ENCODE results near the gene DCDC1. TPM values are rescaled to one million over a fixed set of nuclear protein-coding genes. Genes with fewer than 3 reads are reported as not detected.

DCDC1 gene
- polyA plus RNA-seq, 2 donors: 0.02 TPM; not detected in 1

DNA sequence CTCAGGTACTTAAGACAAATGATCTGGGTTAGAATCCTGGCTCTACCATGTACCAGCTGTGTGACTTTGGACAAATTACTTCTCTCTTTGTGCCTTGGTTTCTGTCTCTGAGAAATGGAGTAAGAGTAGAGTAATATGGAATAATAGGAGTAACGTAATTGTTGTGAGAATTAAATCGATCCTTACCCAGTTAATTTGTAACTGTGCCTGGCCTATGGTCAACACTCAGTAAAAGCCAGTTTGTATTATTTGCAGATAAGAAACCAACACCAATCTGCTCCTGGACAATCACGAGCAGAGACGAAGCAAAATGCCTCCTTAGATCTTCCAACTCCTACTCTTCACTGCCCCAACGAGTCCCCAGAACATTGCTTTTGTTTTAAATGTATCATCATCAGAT lies 266.7 kb downstream of the DCDC1 start:
- Histone ChIP-seq H3K4me1 (ENCODE audit: control insufficient read depth in 2 of 2, insufficient read depth in 2 of 2, low read length in 1 of 2) (no peaks in the 10 kb centered on the region), H3K4me3 (ENCODE audit: low read depth in 1 of 2, low read length in 2 of 2) (no peak overlapping the region), H3K9me3 (ENCODE audit: control insufficient read depth in 2 of 2, insufficient read depth in 1 of 2, low read depth in 1 of 2, low read length in 1 of 2) (no peaks in the 10 kb centered on the region), H3K27ac (ENCODE audit: low read depth in 2 of 2, low read length in 1 of 2) (no peak overlapping the region), H3K27me3 (ENCODE audit: control insufficient read depth in 1 of 2, insufficient read depth in 2 of 2, low read length in 2 of 2) (no peaks in the 10 kb centered on the region), H3K36me3 (ENCODE audit: control insufficient read depth in 2 of 2, insufficient read depth in 2 of 2, low read length in 1 of 2) (no peaks in the 10 kb centered on the region)
- 56 to 70% methylated on average over 5 of the region's 5 CpGs for WGBS, 2 donors

DNA sequence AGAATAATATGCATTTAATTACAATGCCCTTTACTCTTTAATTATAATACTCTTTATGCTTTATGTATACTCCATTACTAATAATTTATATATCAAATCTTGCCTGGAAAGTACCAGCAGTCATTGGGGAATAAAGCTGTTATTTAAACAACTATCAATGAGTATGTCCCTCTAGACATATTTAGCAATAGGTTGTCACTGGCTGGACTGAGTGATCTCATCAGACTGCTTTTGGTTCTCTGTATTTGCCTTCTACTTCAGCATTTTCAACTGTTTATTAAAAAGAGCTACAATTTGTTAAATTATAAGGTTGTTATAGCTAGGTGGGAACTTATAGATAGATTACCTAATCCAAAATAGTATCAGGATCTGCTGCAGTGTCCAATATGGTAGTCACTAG lies 267.2 kb downstream of the DCDC1 start:
- Histone ChIP-seq H3K4me1 (ENCODE audit: control insufficient read depth in 2 of 2, insufficient read depth in 2 of 2, low read length in 1 of 2) (no peaks in the 10 kb centered on the region), H3K27me3 (ENCODE audit: control insufficient read depth in 1 of 2, insufficient read depth in 2 of 2, low read length in 2 of 2) (no peaks in the 10 kb centered on the region), H3K27ac (ENCODE audit: low read depth in 2 of 2, low read length in 1 of 2) (no peak overlapping the region), H3K4me3 (ENCODE audit: low read depth in 1 of 2, low read length in 2 of 2) (no peak overlapping the region), H3K36me3 (ENCODE audit: control insufficient read depth in 2 of 2, insufficient read depth in 2 of 2, low read length in 1 of 2) (no peaks in the 10 kb centered on the region), H3K9me3 (ENCODE audit: control insufficient read depth in 2 of 2, insufficient read depth in 1 of 2, low read depth in 1 of 2, low read length in 1 of 2) (no peaks in the 10 kb centered on the region)

DNA sequence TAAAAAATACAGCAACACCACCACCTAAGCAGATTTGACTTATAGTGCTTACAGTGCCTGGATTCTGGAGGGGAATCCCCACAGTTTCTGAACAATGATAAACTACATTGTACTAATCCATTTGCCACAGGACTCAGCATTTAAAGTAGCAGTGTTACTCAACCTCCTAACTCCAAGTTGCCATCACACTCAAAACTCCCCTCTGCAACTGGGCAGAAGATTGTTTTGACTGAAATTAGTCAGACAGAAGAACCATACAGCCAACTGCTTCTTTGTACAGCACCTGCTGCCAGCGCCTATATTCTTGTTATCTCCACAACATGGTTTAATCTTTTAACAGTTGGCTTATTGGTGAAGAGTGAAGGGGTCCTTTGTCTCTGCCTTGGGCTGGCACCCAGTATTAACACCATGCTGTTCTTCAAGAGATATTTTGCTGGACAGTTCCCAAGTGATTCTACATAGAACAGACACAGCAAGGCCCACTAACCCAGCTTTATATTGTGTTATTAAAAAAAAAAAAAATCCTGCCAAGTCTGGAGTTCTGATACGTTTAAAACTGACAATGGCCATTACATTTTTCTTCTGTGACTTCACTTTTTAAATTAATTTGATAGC lies 273.2 kb downstream of the DCDC1 start:
- Histone ChIP-seq H3K27ac (ENCODE audit: low read depth in 2 of 2, low read length in 1 of 2) (no peak overlapping the region), H3K9me3 (ENCODE audit: control insufficient read depth in 2 of 2, insufficient read depth in 1 of 2, low read depth in 1 of 2, low read length in 1 of 2) (no peaks in the 10 kb centered on the region), H3K4me3 (ENCODE audit: low read depth in 1 of 2, low read length in 2 of 2) (no peak overlapping the region), H3K4me1 (ENCODE audit: control insufficient read depth in 2 of 2, insufficient read depth in 2 of 2, low read length in 1 of 2) (no peaks in the 10 kb centered on the region), H3K36me3 (ENCODE audit: control insufficient read depth in 2 of 2, insufficient read depth in 2 of 2, low read length in 1 of 2) (no peaks in the 10 kb centered on the region), H3K27me3 (ENCODE audit: control insufficient read depth in 1 of 2, insufficient read depth in 2 of 2, low read length in 2 of 2) (no peaks in the 10 kb centered on the region)
- WGBS, 2 donors: 44 to 51% methylated on average over 2 of the region's 2 CpGs

DNA sequence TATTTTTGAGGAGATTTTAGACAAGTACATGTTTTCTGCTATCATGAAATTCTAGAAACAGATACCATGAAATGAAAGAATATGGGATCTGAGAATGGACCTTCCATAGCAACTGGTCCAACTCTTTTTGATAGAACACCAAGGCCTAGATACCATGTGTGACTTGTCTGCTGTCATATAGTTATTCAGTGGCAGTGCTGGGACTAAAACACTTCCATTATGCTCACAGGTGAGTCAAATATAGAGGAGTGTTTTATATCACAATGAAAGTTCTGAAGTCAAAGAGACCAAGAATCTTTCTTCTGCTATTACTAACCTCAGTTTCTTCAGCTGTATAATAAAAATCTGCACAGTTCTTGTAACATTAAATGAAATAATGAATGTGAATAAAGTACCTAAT lies 276.9 kb downstream of the DCDC1 start:
- no peak overlapping the region for H3K4me3 ChIP-seq (ENCODE audit: low read depth in 1 of 2, low read length in 2 of 2)
- H3K36me3 ChIP-seq (ENCODE audit: control insufficient read depth in 2 of 2, insufficient read depth in 2 of 2, low read length in 1 of 2): no peaks in the 10 kb centered on the region
- H3K9me3 ChIP-seq (ENCODE audit: control insufficient read depth in 2 of 2, insufficient read depth in 1 of 2, low read depth in 1 of 2, low read length in 1 of 2): no peaks in the 10 kb centered on the region
- no peak overlapping the region for H3K27ac ChIP-seq (ENCODE audit: low read depth in 2 of 2, low read length in 1 of 2)
- no peaks in the 10 kb centered on the region for H3K27me3 ChIP-seq (ENCODE audit: control insufficient read depth in 1 of 2, insufficient read depth in 2 of 2, low read length in 2 of 2)
- no peaks in the 10 kb centered on the region for H3K4me1 ChIP-seq (ENCODE audit: control insufficient read depth in 2 of 2, insufficient read depth in 2 of 2, low read length in 1 of 2)

DNA sequence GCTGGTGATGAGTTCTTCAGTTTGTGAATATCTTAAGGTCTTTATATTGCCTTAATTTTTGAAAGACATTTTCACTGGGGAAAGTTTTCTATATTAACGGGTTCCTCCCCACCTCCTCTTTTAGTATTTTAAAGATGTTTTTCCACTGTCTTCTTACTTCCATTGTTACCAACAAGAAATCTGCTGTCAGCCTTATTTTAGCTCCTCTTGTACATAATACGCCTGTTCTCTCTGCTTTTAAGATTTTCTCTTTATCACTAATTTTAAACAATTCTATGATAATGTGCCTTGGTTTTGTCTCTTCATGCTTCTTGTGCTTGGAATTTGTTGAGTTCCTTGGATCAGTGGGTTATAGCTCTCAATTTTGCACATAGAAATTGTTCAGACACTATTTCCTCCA lies 280.4 kb downstream of the DCDC1 start:
- H3K36me3 ChIP-seq (ENCODE audit: control insufficient read depth in 2 of 2, insufficient read depth in 2 of 2, low read length in 1 of 2): no peaks in the 10 kb centered on the region
- H3K4me3 ChIP-seq (ENCODE audit: low read depth in 1 of 2, low read length in 2 of 2): no peak overlapping the region
- H3K4me1 ChIP-seq (ENCODE audit: control insufficient read depth in 2 of 2, insufficient read depth in 2 of 2, low read length in 1 of 2): no peaks in the 10 kb centered on the region
- no peaks in the 10 kb centered on the region for H3K27me3 ChIP-seq (ENCODE audit: control insufficient read depth in 1 of 2, insufficient read depth in 2 of 2, low read length in 2 of 2)
- no peaks in the 10 kb centered on the region for H3K9me3 ChIP-seq (ENCODE audit: control insufficient read depth in 2 of 2, insufficient read depth in 1 of 2, low read depth in 1 of 2, low read length in 1 of 2)
- 87 to 92% methylated on average over 2 of the region's 2 CpGs for WGBS, 2 donors
- H3K27ac ChIP-seq (ENCODE audit: low read depth in 2 of 2, low read length in 1 of 2): no peak overlapping the region

DNA sequence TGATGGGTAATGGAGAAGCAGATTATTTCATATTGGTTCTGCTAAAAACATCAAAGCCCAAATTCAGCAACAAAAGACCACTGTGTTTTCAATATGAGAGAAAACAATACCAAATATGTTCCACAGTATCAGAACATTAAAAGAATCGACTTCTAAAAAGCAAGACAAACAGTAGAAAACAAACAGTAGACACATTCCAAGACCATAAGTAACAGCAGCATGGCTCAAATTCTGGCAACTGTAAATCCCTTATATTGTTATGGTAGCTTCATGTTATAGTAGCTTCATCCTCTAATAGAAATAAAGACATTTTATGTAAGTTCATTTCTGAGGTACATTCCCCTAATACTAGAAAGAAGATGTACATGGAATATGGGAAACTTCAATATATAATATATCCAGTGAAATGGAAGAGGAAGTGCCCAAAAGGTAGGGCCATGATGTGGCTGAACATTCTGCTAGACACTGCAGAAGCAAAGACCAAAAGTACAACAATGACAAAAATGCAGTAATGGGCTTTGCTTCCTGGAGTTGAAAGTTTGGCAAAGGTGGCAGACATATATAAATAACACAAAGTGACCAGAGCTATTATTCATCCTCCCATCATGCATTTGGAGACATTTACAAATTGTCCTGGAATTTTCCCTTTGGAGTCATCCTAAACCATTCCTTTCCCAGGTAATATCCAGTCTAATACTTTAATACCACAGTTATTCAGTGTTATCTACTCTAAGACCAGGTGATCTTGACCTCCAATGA lies 299.9 kb downstream of the DCDC1 start:
- no peak overlapping the region for H3K27ac ChIP-seq (ENCODE audit: low read depth in 2 of 2, low read length in 1 of 2)
- no peak overlapping the region for H3K4me3 ChIP-seq (ENCODE audit: low read depth in 1 of 2, low read length in 2 of 2)
- H3K36me3 ChIP-seq (ENCODE audit: control insufficient read depth in 2 of 2, insufficient read depth in 2 of 2, low read length in 1 of 2): no peaks in the 10 kb centered on the region
- no peaks in the 10 kb centered on the region for H3K4me1 ChIP-seq (ENCODE audit: control insufficient read depth in 2 of 2, insufficient read depth in 2 of 2, low read length in 1 of 2)
- no peaks in the 10 kb centered on the region for H3K27me3 ChIP-seq (ENCODE audit: control insufficient read depth in 1 of 2, insufficient read depth in 2 of 2, low read length in 2 of 2)
- no peaks in the 10 kb centered on the region for H3K9me3 ChIP-seq (ENCODE audit: control insufficient read depth in 2 of 2, insufficient read depth in 1 of 2, low read depth in 1 of 2, low read length in 1 of 2)
- 28 to 54% methylated on average over 1 of the region's 1 CpG for WGBS, 2 donors

DNA sequence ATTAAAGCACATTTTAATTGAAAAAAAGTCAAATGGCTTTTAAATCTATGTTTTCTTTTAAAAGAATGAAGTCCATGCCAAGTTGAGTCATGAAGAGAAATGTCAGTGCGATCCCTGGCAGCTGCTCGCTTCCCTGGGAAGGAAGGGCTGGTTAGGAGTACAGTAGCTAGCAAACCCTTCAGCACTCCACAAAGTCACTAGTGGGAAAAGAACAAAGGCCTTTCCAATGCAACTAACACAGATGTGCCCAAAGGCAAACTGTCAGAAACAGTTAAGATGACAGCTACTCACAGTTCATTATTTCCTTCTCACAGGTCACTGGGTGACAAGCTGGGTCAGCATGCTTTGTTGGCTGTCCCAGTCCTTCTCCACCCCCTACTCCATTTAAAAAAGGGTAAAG lies 308.7 kb downstream of the DCDC1 start:
- 36 to 37% methylated on average over 2 of the region's 2 CpGs for WGBS, 2 donors
- H3K27me3 ChIP-seq (ENCODE audit: control insufficient read depth in 1 of 2, insufficient read depth in 2 of 2, low read length in 2 of 2): no peaks in the 10 kb centered on the region
- no peaks in the 10 kb centered on the region for H3K9me3 ChIP-seq (ENCODE audit: control insufficient read depth in 2 of 2, insufficient read depth in 1 of 2, low read depth in 1 of 2, low read length in 1 of 2)
- H3K36me3 ChIP-seq (ENCODE audit: control insufficient read depth in 2 of 2, insufficient read depth in 2 of 2, low read length in 1 of 2): no peaks in the 10 kb centered on the region
- H3K27ac ChIP-seq (ENCODE audit: low read depth in 2 of 2, low read length in 1 of 2): no peak overlapping the region
- H3K4me3 ChIP-seq (ENCODE audit: low read depth in 1 of 2, low read length in 2 of 2): no peak overlapping the region
- no peaks in the 10 kb centered on the region for H3K4me1 ChIP-seq (ENCODE audit: control insufficient read depth in 2 of 2, insufficient read depth in 2 of 2, low read length in 1 of 2)

DNA sequence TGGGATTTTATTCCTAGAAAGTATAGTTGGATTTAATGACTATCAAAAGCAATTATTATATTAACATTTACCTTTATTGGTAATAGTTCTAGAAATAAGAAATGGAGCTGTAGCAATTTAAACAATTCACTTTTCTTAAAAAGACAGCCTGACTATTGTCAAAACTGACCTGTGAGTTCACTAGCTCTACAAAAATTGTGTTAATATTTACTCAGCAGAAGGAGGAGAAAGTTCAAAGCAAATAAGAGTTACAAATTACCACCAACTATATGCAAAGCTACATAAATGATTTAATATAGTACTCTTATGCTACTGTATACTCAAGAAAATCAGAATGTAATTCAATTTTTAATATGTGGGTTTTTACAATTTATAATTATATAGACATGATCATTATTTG lies 310.0 kb downstream of the DCDC1 start:
- Histone ChIP-seq H3K4me3 (ENCODE audit: low read depth in 1 of 2, low read length in 2 of 2) (no peak overlapping the region), H3K4me1 (ENCODE audit: control insufficient read depth in 2 of 2, insufficient read depth in 2 of 2, low read length in 1 of 2) (no peaks in the 10 kb centered on the region), H3K27me3 (ENCODE audit: control insufficient read depth in 1 of 2, insufficient read depth in 2 of 2, low read length in 2 of 2) (no peaks in the 10 kb centered on the region), H3K36me3 (ENCODE audit: control insufficient read depth in 2 of 2, insufficient read depth in 2 of 2, low read length in 1 of 2) (no peaks in the 10 kb centered on the region), H3K27ac (ENCODE audit: low read depth in 2 of 2, low read length in 1 of 2) (no peak overlapping the region), H3K9me3 (ENCODE audit: control insufficient read depth in 2 of 2, insufficient read depth in 1 of 2, low read depth in 1 of 2, low read length in 1 of 2) (no peaks in the 10 kb centered on the region)

DNA sequence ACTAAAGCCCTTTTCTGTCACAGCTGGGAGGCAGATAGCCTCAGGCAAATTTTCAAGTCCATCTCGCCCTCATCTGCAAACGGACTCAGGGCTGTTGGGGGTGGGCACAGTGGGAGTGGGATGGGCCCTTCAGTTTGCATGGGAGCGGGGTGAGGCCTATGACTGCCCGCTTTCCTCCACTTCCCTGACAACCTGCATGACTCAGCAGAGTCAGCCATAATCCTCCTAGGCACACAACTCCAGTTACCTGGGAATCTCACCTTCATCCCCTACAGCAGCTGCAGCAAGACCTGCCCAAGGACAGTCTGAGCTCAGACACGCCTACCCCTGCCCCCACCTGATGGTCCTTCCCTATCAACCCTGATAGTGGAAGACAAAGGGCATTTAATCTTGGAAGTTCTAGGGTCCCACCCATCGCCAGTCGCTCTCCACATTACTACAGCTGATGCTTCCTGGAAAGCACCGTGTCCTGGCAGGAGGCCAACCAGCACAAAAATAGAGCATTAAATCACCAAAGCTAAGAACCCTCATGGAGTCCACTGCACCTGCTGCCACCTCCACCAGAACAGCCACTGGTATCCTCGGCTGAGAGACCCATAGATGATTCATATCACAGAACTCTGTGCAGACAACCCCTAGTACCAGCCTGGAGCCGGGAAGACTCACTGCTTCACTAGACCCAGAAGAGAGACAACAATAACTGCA lies 319.3 kb downstream of the DCDC1 start:
- WGBS, 2 donors: 68 to 71% methylated on average over 10 of the region's 10 CpGs
- H3K36me3 ChIP-seq (ENCODE audit: control insufficient read depth in 2 of 2, insufficient read depth in 2 of 2, low read length in 1 of 2): no peaks in the 10 kb centered on the region
- H3K27ac ChIP-seq (ENCODE audit: low read depth in 2 of 2, low read length in 1 of 2): no peak overlapping the region
- peaks cover 3 to 4% of the 10 kb centered on the region in 2 donors for H3K9me3 ChIP-seq (ENCODE audit: control insufficient read depth in 2 of 2, insufficient read depth in 1 of 2, low read depth in 1 of 2, low read length in 1 of 2)
- no peaks in the 10 kb centered on the region for H3K27me3 ChIP-seq (ENCODE audit: control insufficient read depth in 1 of 2, insufficient read depth in 2 of 2, low read length in 2 of 2)
- H3K4me1 ChIP-seq (ENCODE audit: control insufficient read depth in 2 of 2, insufficient read depth in 2 of 2, low read length in 1 of 2): no peaks in the 10 kb centered on the region
- H3K4me3 ChIP-seq (ENCODE audit: low read depth in 1 of 2, low read length in 2 of 2): no peak overlapping the region

DNA sequence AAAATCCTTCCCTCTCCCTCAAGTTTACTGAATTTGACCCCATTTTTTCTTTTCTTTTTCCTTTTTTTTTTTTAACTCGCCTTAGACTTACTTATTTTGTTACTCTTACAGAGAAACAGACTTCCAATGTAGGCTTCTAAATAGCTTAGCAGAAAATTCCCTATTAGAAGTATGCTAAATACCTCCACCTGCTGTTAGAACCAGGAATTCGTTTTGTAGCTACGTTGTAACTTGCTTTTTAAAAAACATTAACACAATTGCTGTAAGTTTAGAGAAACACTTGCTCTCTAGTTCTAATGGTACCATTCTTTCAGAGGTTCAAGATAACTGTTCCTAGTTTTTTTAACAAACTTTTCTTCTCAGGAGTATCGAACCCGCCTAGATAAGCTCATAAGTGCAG lies 324.2 kb downstream of the DCDC1 start:
- H3K27me3 ChIP-seq (ENCODE audit: control insufficient read depth in 1 of 2, insufficient read depth in 2 of 2, low read length in 2 of 2): no peaks in the 10 kb centered on the region
- H3K27ac ChIP-seq (ENCODE audit: low read depth in 2 of 2, low read length in 1 of 2): no peak overlapping the region
- no peaks in the 10 kb centered on the region for H3K36me3 ChIP-seq (ENCODE audit: control insufficient read depth in 2 of 2, insufficient read depth in 2 of 2, low read length in 1 of 2)
- WGBS, 2 donors: 44 to 45% methylated on average over 5 of the region's 5 CpGs
- no peak overlapping the region for H3K4me3 ChIP-seq (ENCODE audit: low read depth in 1 of 2, low read length in 2 of 2)
- H3K4me1 ChIP-seq (ENCODE audit: control insufficient read depth in 2 of 2, insufficient read depth in 2 of 2, low read length in 1 of 2): no peaks in the 10 kb centered on the region
- H3K9me3 ChIP-seq (ENCODE audit: control insufficient read depth in 2 of 2, insufficient read depth in 1 of 2, low read depth in 1 of 2, low read length in 1 of 2): peaks cover under 1 to 2% of the 10 kb centered on the region in 2 donors
